GM19463 (cell line): ENCODE data around the gene MYH10.

Experiments
- ATAC-seq: cut with Tn5 transposase; IDR thresholded peaks from one replicate; pipeline ENCODE4 v1.9.1; 2021; ENCODE audit warnings: mild to moderate bottlenecking, moderate library complexity; ENCODE audit not compliant: unreplicated experiment

Gene MYH10

GRCh38 chr17:8610558-8610957 is 20.0 kb downstream of the MYH10 start:
- ATAC-seq = no peak

- no peak for ATAC-seq
Measured at GRCh38 chr17:8609910-8610309, 20.6 kb downstream of the MYH10 start.

DNA sequence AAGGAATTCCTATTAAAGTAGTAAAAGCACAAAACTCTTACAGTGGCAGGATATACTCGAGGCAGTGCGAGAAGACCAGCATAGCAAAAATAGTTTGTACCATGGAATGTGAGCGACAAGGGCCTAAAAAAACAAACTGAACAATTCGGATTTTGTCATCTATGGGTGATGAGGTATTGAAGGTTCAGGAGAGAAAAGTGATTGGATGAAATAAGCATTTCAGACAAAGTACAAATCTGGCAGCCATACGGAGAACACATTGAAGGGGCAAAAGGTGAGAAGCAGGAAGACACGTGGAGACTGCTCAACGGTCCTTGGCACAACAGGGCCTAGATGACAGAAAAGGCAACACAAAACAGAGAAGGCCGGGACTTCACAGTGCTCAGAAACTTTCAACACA is 22.5 kb downstream of the MYH10 start:
- ATAC-seq = no peak

DNA sequence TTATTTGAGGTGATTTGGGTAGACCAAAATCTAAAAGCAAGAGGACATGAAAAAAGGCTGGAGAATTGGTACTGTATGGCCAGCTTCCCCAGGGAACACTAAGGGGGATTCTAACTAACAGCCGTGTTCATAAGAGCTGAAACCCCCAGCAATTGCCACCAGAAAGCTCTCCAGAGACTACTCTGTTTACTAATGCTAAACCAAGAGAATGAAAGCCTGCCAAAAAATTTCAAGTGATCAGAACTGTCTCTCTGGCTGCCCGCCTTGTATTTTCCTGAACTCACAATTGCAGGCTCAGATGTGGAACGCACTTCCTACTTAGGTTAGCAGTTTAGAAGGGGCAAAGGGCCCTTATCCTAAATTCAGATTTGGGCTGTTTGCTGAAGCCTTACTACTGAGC is 24.1 kb downstream of the MYH10 start:
- ATAC-seq = no peak

DNA sequence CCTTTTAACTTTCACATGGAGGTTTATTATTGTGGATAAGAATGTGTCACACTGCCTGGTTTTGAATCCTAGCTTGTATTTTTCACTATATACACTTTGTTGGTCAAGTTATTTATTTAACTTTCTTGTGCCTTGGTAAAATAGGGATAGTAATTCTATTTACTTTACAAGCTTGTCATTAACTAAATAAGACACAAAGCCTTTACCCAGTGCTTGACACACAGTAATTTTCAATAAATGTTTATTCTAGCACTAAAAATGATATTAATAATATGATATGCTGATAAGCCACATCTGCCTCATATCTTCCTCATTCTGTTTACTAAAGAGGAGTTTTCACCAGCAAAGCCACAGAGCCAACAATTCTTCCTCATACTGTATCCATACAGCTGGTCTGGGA is 27.8 kb downstream of the MYH10 start:
- no peak for ATAC-seq

- no peak for ATAC-seq
Measured at GRCh38 chr17:8599351-8600011, 31.0 kb downstream of the MYH10 start.

- no peak for ATAC-seq
Measured at GRCh38 chr17:8598913-8599312, 31.6 kb downstream of the MYH10 start.

DNA sequence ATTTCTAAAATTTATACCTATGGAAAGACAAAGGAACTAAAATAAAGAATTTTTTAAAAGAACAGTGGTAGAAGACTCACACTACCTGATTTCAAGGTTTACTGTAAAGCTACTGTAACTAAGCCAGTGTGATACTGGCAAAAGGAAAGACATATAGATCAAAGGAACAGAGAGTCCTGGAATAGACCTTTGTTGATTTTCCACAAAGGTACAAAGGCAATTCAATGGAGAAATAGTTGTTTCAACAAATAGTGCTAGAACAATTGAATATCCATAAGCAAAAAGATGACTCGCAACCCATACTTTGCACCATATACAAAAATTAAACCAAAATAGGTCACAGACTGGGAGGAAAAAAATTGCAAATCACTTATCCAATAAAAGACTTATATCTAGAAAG is 36.7 kb downstream of the MYH10 start:
- ATAC-seq = no peak

- no peak for ATAC-seq
Measured at GRCh38 chr17:8593276-8593675, 37.2 kb downstream of the MYH10 start.

DNA sequence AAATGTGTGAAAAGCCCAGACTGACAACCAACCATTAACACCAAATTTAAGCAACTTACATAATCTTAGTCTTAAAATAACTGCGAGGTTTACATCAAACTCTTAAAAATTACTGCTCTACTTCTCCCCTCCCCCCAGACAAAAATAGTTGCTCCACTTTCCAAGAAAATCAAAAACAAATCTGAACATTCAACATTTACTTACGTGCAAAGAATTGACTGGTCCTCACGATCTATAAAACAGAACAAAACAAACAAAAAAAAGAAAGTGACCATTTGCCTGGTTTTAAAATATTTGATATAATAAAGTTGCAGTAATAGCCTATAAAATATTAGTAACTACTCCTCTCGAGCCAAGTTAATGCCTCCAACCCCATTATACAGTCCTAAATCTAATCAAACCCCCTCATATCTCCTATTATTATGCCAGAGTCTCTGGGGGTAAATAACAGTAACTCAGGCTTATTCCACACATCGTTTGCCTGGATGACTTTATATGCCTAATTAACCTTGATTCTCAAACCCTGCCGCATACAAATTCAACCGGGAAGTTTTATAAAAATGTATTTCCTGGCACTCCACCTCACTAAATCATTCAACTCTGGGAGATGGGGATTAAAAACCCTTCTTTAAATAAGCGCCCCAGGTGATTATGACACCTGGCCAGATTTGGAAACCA is 41.5 kb downstream of the MYH10 start:
- no peak for ATAC-seq

DNA sequence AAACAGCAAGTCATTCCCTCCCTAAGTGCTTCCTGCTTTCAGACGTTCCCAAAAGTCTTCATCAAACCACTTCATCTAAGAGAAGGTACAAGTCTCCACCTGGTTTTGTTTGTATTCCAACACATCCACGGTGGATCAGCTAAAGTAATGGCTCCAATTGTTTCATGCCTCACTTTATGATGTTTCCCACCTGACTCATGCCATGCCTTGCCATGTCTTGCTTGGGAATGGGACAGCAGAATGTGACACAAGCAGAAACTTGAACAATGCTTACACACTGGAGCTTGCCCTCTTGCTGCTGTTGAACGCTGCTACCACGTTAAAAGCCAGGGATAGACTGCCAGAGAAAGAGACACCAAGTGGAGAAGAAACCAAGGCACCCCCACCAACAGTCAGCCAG is 43.8 kb downstream of the MYH10 start:
- no peak for ATAC-seq

DNA sequence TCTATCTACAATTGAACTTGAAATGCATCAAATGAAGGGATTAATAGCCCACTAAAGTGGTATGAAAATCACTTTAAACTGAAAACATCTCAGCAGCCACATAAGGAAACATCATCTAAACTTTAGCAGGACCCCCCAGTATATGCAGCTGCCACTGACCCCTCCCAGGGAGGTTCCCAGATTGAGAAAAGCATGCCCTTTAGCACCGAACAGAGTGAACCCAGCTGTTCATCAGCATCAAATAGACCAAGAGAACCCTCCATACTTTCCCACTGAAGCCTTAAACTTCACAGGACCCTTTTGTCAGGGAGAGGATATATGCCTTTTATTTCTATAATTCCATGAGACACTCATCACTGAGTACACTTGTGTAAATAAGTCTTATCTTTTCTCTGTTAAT is 44.6 kb downstream of the MYH10 start:
- no peak for ATAC-seq

GRCh38 chr17:8583954-8584353 is 46.6 kb downstream of the MYH10 start:
- no peak for ATAC-seq

- no peak for ATAC-seq
Measured at GRCh38 chr17:8580952-8581658, 49.4 kb downstream of the MYH10 start.

- ATAC-seq = peak; percentile 60
Measured at GRCh38 chr17:8577868-8578267, 52.7 kb downstream of the MYH10 start.

DNA sequence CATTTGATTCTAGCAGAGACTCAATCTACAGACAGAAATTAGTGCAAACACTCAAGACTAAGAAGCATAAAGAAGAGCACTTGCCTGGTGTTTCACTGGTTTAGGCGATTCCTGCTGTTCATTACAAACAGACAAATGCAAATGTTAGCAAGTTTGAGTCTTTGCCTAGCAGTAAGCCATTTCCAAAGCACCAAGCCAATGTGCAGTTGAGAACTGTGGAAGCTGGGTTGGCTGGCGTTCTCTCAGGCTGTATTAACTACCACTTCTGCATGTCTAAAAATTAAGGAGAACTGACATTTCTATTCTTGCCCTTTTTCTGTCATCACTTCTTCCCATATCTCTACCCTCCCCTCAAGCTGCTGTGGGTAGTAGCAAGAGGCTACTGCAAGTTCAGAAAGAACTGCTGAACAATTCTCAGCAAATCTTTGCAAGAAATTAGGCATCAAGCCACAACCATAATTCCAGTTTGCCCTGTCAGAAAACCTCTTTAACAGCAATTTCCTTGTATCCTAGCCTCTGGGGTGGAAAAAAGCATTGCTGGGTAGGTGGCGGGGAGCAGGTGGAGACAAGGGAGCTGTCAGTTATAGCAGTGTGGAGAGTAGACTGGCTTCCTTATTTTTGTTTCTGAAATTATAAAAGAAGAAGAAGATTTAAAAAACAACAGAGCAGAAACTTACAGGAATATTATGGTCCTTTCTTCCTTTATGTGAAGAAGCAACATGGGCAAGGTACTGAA is 53.8 kb downstream of the MYH10 start:
- ATAC-seq = no peak

- ATAC-seq = no peak
Measured at GRCh38 chr17:8574687-8575086, 55.8 kb downstream of the MYH10 start.

GRCh38 chr17:8572764-8573163 is 57.8 kb downstream of the MYH10 start:
- no peak for ATAC-seq

DNA sequence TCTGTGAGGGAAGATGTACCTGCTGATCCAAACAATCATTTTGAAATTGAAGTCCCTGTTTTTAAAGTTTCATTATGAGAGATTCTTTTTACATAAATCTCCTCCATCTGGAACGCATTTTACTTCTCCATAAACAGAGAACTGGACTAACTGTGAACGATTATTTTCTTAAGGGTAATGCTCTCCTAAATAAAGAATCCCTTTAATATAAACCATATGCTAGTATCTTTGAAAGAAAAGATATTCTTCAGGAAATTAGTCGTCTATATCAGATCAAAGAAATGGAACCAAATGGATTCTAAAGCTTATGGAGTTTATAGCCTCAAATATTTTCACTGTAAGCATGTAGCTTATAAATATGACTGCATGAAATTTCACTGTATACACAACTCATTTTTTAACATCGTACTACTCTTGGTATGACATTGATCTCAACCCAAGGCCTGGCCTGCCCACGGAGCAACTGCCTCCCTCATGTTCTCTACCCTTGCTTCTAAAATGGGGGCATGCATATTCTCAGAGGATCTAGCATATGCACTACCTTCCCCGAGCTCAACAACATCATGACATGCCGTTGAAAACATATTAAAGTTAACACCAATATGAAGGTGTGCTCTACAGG is 66.4 kb downstream of the MYH10 start:
- no peak for ATAC-seq

GRCh38 chr17:8563024-8563776 is 67.3 kb downstream of the MYH10 start:
- no peak for ATAC-seq
